Measurements from ENCODE around the gene CASK.

The CASK gene

GRCh38 chrX:41528784-41529183, 394.6 kb downstream of the CASK start:
- Histone ChIP-seq H2AFZ (ENCODE audit: low read depth, low read length) (no peak overlapping the region), H3K4me1 (ENCODE audit: insufficient read depth, low read length) (no peaks in the 10 kb centered on the region), H3K36me3 (ENCODE audit: insufficient read depth, low read length) (peaks cover 73% of the 10 kb centered on the region), H3K4me2 (ENCODE audit: insufficient read depth, low read length) (no peak overlapping the region), H3K9me3 (ENCODE audit: insufficient read depth, low read length, severe bottlenecking) (no peaks in the 10 kb centered on the region), H3K79me2 (ENCODE audit: insufficient read depth, low read length) (no peaks in the 10 kb centered on the region), H3K27me3 (ENCODE audit: insufficient read depth, low read length, poor library complexity) (no peaks in the 10 kb centered on the region), H3K9ac (ENCODE audit: low read depth, low read length) (no peak overlapping the region), H4K20me1 (ENCODE audit: insufficient read depth, low read length) (no peaks in the 10 kb centered on the region), H3K4me3 (ENCODE audit: low read depth in 1 of 2, low read length in 2 of 2) (no peak overlapping the region), H3K27ac (ENCODE audit: low read length) (no peak overlapping the region)
- TF ChIP-seq CTCF (IDR thresholded peaks at IDR 0.05; ENCODE audit: borderline replicate concordance, extremely low read depth, low read length, poor library complexity, severe bottlenecking) (no peak), EZH2 (IDR thresholded peaks at IDR 0.05; ENCODE audit: borderline replicate concordance, low read depth, low read length, severe bottlenecking) (no peak)
- ATAC-seq (ENCODE audit: insufficient read depth, low read depth): no peak
- DNase-seq: no peak

GRCh38 chrX:41526925-41527324, 396.4 kb downstream of the CASK start:
- TF ChIP-seq EZH2 (IDR thresholded peaks at IDR 0.05; ENCODE audit: borderline replicate concordance, low read depth, low read length, severe bottlenecking) (no peak), CTCF (IDR thresholded peaks at IDR 0.05; ENCODE audit: borderline replicate concordance, extremely low read depth, low read length, poor library complexity, severe bottlenecking) (no peak)
- H3K36me3 ChIP-seq (ENCODE audit: insufficient read depth, low read length): peaks cover 92% of the 10 kb centered on the region
- no peak overlapping the region for H2AFZ ChIP-seq (ENCODE audit: low read depth, low read length)
- no peaks in the 10 kb centered on the region for H4K20me1 ChIP-seq (ENCODE audit: insufficient read depth, low read length)
- H3K27ac ChIP-seq (ENCODE audit: low read length): no peak overlapping the region
- H3K9me3 ChIP-seq (ENCODE audit: insufficient read depth, low read length, severe bottlenecking): no peaks in the 10 kb centered on the region
- no peaks in the 10 kb centered on the region for H3K4me1 ChIP-seq (ENCODE audit: insufficient read depth, low read length)
- no peaks in the 10 kb centered on the region for H3K79me2 ChIP-seq (ENCODE audit: insufficient read depth, low read length)
- H3K9ac ChIP-seq (ENCODE audit: low read depth, low read length): no peak overlapping the region
- no peaks in the 10 kb centered on the region for H3K27me3 ChIP-seq (ENCODE audit: insufficient read depth, low read length, poor library complexity)
- no peak overlapping the region for H3K4me3 ChIP-seq (ENCODE audit: low read depth in 1 of 2, low read length in 2 of 2)
- ATAC-seq (ENCODE audit: insufficient read depth, low read depth): no peak
- no peak for DNase-seq
- no peak overlapping the region for H3K4me2 ChIP-seq (ENCODE audit: insufficient read depth, low read length)

- H3K27me3 ChIP-seq (ENCODE audit: insufficient read depth, low read length, poor library complexity): no peaks in the 10 kb centered on the region
- no peak overlapping the region for H2AFZ ChIP-seq (ENCODE audit: low read depth, low read length)
- H3K9me3 ChIP-seq (ENCODE audit: insufficient read depth, low read length, severe bottlenecking): no peaks in the 10 kb centered on the region
- TF ChIP-seq EZH2 (IDR thresholded peaks at IDR 0.05; ENCODE audit: borderline replicate concordance, low read depth, low read length, severe bottlenecking) (no peak), CTCF (IDR thresholded peaks at IDR 0.05; ENCODE audit: borderline replicate concordance, extremely low read depth, low read length, poor library complexity, severe bottlenecking) (no peak)
- no peak for DNase-seq
- H4K20me1 ChIP-seq (ENCODE audit: insufficient read depth, low read length): no peaks in the 10 kb centered on the region
- no peak for ATAC-seq (ENCODE audit: insufficient read depth, low read depth)
- H3K27ac ChIP-seq (ENCODE audit: low read length): no peak overlapping the region
- H3K4me3 ChIP-seq (ENCODE audit: low read depth in 1 of 2, low read length in 2 of 2): no peak overlapping the region
- H3K4me1 ChIP-seq (ENCODE audit: insufficient read depth, low read length): no peaks in the 10 kb centered on the region
- H3K79me2 ChIP-seq (ENCODE audit: insufficient read depth, low read length): no peaks in the 10 kb centered on the region
- no peak overlapping the region for H3K4me2 ChIP-seq (ENCODE audit: insufficient read depth, low read length)
- peaks cover 95% of the 10 kb centered on the region for H3K36me3 ChIP-seq (ENCODE audit: insufficient read depth, low read length)
- no peak overlapping the region for H3K9ac ChIP-seq (ENCODE audit: low read depth, low read length)
Observed at GRCh38 chrX:41526271-41526670, 397.1 kb downstream of the CASK start.

- H3K4me1 ChIP-seq (ENCODE audit: insufficient read depth, low read length): no peaks in the 10 kb centered on the region
- H3K79me2 ChIP-seq (ENCODE audit: insufficient read depth, low read length): no peaks in the 10 kb centered on the region
- H3K27me3 ChIP-seq (ENCODE audit: insufficient read depth, low read length, poor library complexity): no peaks in the 10 kb centered on the region
- TF ChIP-seq CTCF (IDR thresholded peaks at IDR 0.05; ENCODE audit: borderline replicate concordance, extremely low read depth, low read length, poor library complexity, severe bottlenecking) (no peak), EZH2 (IDR thresholded peaks at IDR 0.05; ENCODE audit: borderline replicate concordance, low read depth, low read length, severe bottlenecking) (no peak)
- no peak overlapping the region for H3K9ac ChIP-seq (ENCODE audit: low read depth, low read length)
- no peak for DNase-seq
- no peaks in the 10 kb centered on the region for H4K20me1 ChIP-seq (ENCODE audit: insufficient read depth, low read length)
- H3K4me2 ChIP-seq (ENCODE audit: insufficient read depth, low read length): no peak overlapping the region
- H3K36me3 ChIP-seq (ENCODE audit: insufficient read depth, low read length): peaks cover 79% of the 10 kb centered on the region
- no peak overlapping the region for H2AFZ ChIP-seq (ENCODE audit: low read depth, low read length)
- no peak overlapping the region for H3K4me3 ChIP-seq (ENCODE audit: low read depth in 1 of 2, low read length in 2 of 2)
- H3K9me3 ChIP-seq (ENCODE audit: insufficient read depth, low read length, severe bottlenecking): no peaks in the 10 kb centered on the region
- ATAC-seq (ENCODE audit: insufficient read depth, low read depth): no peak
- H3K27ac ChIP-seq (ENCODE audit: low read length): no peak overlapping the region
Observed at GRCh38 chrX:41522671-41523070, 400.7 kb downstream of the CASK start.

All from DND-41 (cell line).